ENCODE data around the gene HOXB7. TPM values are rescaled to one million over a fixed set of nuclear protein-coding genes. Genes with fewer than 3 reads are reported as not detected.
A peak's percentile ranks its signal among the peaks of the same experiment; 100 is the strongest.

The HOXB7 gene
- total RNA-seq, 1 experiment from 2014 or later: not detected

DNA sequence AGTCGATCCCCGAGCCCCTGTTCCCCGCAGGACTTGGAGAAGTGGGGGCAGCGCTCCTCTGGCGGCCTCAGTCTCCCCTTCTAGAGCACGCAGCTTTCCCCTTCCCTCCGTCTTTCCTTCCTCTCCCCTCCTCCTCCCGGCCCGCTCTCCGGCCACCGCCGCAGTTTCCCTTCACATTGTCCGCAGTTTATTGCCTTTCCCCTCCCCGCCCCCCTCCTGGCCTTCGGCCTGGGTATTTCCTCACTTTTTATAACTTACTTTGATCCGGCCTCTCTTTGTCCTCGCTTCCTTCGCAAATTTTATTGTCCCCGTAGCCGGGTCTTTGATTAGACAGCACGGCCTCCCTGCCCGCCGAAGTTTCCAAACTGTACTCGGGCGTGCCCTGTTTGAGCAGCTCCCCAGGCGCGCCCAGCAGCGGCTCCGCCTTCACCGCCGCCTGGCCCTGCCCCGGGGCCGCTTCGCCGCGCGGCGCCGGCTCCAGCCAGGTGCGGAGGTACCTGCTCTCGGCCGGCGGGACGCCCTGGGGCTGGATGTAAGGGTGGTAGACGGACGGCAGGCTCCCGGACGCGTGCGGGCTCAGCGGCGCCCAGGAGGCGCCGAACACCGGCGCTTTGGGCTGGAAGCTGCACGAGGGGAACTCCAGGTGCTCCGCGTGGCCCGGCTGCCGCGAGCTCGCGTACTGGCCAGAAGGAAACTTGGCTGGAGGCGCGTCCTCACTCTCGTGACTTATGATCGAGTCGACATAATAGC is 14.9 kb upstream of the HOXB7 start:
- H3K4me3 Mint-ChIP-seq: peak overlapping the region; percentile 61
- no peak overlapping the region for H3K27ac Mint-ChIP-seq
- no peaks in the 10 kb centered on the region for H3K9me3 Mint-ChIP-seq
- CTCF ChIA-PET: interaction anchor here (1.0 to 3.5 kb wide), 9 partner anchors 9 to 599 kb away, joined by 3 to 54 read pairs (median 5); partner anchors contain the start of gene HOXB5
- ATAC-seq (peak; percentile 38), DNase-seq (ENCODE audit: low spot score) (peak; percentile 69)
- POLR2A ChIA-PET: interaction anchor here (0.7 kb wide), 1 partner anchor 1863 kb away, joined by 3 read pairs; no protein-coding TSS in a partner anchor
- H3K36me3 Mint-ChIP-seq: no peaks in the 10 kb centered on the region; the same call in 1 of the 2 replicates
- peaks cover 100% of the 10 kb centered on the region; the same call in 1 of the 2 replicates for H3K27me3 Mint-ChIP-seq (ENCODE audit: low read depth)
- TF ChIP-seq JUN (CRISPR knock-in tag; IDR thresholded peaks at IDR 0.05) (no peak), FOXP1 (CRISPR knock-in tag; IDR thresholded peaks at IDR 0.05; ENCODE audit: borderline replicate concordance) (no peak), RELA (CRISPR knock-in tag; IDR thresholded peaks at IDR 0.05; ENCODE audit: borderline replicate concordance) (no peak), HMGA2 (CRISPR knock-in tag; IDR thresholded peaks at IDR 0.05) (no peak), JAZF1 (CRISPR knock-in tag; IDR thresholded peaks at IDR 0.05) (no peak), KAT7 (CRISPR knock-in tag; IDR thresholded peaks at IDR 0.05; ENCODE audit: borderline replicate concordance) (no peak)
- TF ChIP-seq, protein P1, sequence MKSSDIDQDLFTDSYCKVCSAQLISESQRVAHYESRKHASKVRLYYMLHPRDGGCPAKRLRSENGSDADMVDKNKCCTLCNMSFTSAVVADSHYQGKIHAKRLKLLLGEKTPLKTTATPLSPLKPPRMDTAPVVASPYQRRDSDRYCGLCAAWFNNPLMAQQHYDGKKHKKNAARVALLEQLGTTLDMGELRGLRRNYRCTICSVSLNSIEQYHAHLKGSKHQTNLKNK (CRISPR knock-in tag; IDR thresholded peaks at IDR 0.05): no peak
- TF ChIP-seq, protein P2, sequence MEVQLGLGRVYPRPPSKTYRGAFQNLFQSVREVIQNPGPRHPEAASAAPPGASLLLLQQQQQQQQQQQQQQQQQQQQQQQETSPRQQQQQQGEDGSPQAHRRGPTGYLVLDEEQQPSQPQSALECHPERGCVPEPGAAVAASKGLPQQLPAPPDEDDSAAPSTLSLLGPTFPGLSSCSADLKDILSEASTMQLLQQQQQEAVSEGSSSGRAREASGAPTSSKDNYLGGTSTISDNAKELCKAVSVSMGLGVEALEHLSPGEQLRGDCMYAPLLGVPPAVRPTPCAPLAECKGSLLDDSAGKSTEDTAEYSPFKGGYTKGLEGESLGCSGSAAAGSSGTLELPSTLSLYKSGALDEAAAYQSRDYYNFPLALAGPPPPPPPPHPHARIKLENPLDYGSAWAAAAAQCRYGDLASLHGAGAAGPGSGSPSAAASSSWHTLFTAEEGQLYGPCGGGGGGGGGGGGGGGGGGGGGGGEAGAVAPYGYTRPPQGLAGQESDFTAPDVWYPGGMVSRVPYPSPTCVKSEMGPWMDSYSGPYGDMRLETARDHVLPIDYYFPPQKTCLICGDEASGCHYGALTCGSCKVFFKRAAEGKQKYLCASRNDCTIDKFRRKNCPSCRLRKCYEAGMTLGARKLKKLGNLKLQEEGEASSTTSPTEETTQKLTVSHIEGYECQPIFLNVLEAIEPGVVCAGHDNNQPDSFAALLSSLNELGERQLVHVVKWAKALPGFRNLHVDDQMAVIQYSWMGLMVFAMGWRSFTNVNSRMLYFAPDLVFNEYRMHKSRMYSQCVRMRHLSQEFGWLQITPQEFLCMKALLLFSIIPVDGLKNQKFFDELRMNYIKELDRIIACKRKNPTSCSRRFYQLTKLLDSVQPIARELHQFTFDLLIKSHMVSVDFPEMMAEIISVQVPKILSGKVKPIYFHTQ (CRISPR knock-in tag; IDR thresholded peaks at IDR 0.05): no peak
- TF ChIP-seq, protein P3, sequence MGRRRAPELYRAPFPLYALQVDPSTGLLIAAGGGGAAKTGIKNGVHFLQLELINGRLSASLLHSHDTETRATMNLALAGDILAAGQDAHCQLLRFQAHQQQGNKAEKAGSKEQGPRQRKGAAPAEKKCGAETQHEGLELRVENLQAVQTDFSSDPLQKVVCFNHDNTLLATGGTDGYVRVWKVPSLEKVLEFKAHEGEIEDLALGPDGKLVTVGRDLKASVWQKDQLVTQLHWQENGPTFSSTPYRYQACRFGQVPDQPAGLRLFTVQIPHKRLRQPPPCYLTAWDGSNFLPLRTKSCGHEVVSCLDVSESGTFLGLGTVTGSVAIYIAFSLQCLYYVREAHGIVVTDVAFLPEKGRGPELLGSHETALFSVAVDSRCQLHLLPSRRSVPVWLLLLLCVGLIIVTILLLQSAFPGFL (CRISPR knock-in tag; IDR thresholded peaks at IDR 0.05; ENCODE audit: borderline replicate concordance): no peak
- TF ChIP-seq, protein P4, sequence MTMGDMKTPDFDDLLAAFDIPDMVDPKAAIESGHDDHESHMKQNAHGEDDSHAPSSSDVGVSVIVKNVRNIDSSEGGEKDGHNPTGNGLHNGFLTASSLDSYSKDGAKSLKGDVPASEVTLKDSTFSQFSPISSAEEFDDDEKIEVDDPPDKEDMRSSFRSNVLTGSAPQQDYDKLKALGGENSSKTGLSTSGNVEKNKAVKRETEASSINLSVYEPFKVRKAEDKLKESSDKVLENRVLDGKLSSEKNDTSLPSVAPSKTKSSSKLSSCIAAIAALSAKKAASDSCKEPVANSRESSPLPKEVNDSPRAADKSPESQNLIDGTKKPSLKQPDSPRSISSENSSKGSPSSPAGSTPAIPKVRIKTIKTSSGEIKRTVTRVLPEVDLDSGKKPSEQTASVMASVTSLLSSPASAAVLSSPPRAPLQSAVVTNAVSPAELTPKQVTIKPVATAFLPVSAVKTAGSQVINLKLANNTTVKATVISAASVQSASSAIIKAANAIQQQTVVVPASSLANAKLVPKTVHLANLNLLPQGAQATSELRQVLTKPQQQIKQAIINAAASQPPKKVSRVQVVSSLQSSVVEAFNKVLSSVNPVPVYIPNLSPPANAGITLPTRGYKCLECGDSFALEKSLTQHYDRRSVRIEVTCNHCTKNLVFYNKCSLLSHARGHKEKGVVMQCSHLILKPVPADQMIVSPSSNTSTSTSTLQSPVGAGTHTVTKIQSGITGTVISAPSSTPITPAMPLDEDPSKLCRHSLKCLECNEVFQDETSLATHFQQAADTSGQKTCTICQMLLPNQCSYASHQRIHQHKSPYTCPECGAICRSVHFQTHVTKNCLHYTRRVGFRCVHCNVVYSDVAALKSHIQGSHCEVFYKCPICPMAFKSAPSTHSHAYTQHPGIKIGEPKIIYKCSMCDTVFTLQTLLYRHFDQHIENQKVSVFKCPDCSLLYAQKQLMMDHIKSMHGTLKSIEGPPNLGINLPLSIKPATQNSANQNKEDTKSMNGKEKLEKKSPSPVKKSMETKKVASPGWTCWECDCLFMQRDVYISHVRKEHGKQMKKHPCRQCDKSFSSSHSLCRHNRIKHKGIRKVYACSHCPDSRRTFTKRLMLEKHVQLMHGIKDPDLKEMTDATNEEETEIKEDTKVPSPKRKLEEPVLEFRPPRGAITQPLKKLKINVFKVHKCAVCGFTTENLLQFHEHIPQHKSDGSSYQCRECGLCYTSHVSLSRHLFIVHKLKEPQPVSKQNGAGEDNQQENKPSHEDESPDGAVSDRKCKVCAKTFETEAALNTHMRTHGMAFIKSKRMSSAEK (CRISPR knock-in tag; IDR thresholded peaks at IDR 0.05; ENCODE audit: borderline replicate concordance): no peak
- TF ChIP-seq, protein P5, sequence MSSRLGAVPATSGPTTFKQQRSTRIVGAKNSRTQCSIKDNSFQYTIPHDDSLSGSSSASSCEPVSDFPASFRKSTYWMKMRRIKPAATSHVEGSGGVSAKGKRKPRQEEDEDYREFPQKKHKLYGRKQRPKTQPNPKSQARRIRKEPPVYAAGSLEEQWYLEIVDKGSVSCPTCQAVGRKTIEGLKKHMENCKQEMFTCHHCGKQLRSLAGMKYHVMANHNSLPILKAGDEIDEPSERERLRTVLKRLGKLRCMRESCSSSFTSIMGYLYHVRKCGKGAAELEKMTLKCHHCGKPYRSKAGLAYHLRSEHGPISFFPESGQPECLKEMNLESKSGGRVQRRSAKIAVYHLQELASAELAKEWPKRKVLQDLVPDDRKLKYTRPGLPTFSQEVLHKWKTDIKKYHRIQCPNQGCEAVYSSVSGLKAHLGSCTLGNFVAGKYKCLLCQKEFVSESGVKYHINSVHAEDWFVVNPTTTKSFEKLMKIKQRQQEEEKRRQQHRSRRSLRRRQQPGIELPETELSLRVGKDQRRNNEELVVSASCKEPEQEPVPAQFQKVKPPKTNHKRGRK (CRISPR knock-in tag; IDR thresholded peaks at IDR 0.05; ENCODE audit: borderline replicate concordance): no peak
- H3K4me1 Mint-ChIP-seq: peaks cover 13% of the 10 kb centered on the region
